Nephron (organoid): Measurements from ENCODE around the gene CD164.

Experiments used
- H3K27ac Mint-ChIP-seq, 3 experiments: 2 replicates each; pipeline ENCODE4 v1.8.0; 2020; ENCODE audit warnings: mixed read lengths in 3 of 3, mild to moderate bottlenecking in 2 of 3, moderate library complexity in 1 of 3
- H3K27me3 Mint-ChIP-seq: 2 replicates; pipeline ENCODE4 v1.8.0; 2021; ENCODE audit warnings: low read depth, mild to moderate bottlenecking, moderate library complexity, mixed read lengths
- H3K36me3 Mint-ChIP-seq: 2 replicates; pipeline ENCODE4 v1.8.0; 2020; ENCODE audit warnings: low read depth, mixed read lengths
- H3K4me1 Mint-ChIP-seq: 2 replicates; pipeline ENCODE4 v1.8.0; 2020; ENCODE audit warnings: mixed read lengths
- H3K4me3 Mint-ChIP-seq, 3 experiments: 2 replicates each; pipeline ENCODE4 v1.8.0; 2020; ENCODE audit warnings: mild to moderate bottlenecking in 3 of 3, mixed read lengths in 3 of 3, moderate library complexity in 2 of 3
- H3K9me3 Mint-ChIP-seq: 2 replicates; pipeline ENCODE4 v1.8.0; 2020; ENCODE audit warnings: mixed read lengths
- CTCF ChIP-seq, 3 experiments: fragments of 200-600 bp; sonication (generic); IDR thresholded peaks; one replicate each; pipeline ENCODE4 v1.5.0; 2021; ENCODE audit warnings: antibody characterized with exemption in 3 of 3; ENCODE audit not compliant: unreplicated experiment in 3 of 3

Gene CD164

GRCh38 chr6:109363753-109364152, 18.5 kb downstream of the CD164 start:
- H3K9me3 Mint-ChIP-seq = peaks cover 32% of the 10 kb centered on the region
- peaks cover 91% of the 10 kb centered on the region for H3K36me3 Mint-ChIP-seq
- H3K27ac Mint-ChIP-seq = no peak overlapping the region
- H3K4me3 Mint-ChIP-seq = no peak overlapping the region
- no peaks in the 10 kb centered on the region for H3K4me1 Mint-ChIP-seq
- H3K27me3 Mint-ChIP-seq = no peaks in the 10 kb centered on the region
- no peak for TF ChIP-seq CTCF (IDR thresholded peaks at IDR 0.05; ENCODE audit: unreplicated experiment in 3 of 3)

- no peak for TF ChIP-seq CTCF (IDR thresholded peaks at IDR 0.05; ENCODE audit: unreplicated experiment in 3 of 3)
- Mint-ChIP-seq H3K27ac (no peak overlapping the region), H3K9me3 (peaks cover 34% of the 10 kb centered on the region), H3K4me1 (no peaks in the 10 kb centered on the region), H3K36me3 (peaks cover 94% of the 10 kb centered on the region), H3K4me3 (no peak overlapping the region), H3K27me3 (no peaks in the 10 kb centered on the region)
Observed at GRCh38 chr6:109362102-109362884, 20.0 kb downstream of the CD164 start.

GRCh38 chr6:109360791-109361190, 21.5 kb downstream of the CD164 start:
- peaks cover 94% of the 10 kb centered on the region for H3K36me3 Mint-ChIP-seq
- H3K9me3 Mint-ChIP-seq = peaks cover 44% of the 10 kb centered on the region
- no peaks in the 10 kb centered on the region for H3K27me3 Mint-ChIP-seq
- TF ChIP-seq CTCF (IDR thresholded peaks at IDR 0.05; ENCODE audit: unreplicated experiment in 3 of 3) = no peak
- no peak overlapping the region for H3K4me3 Mint-ChIP-seq
- H3K4me1 Mint-ChIP-seq = no peaks in the 10 kb centered on the region
- H3K27ac Mint-ChIP-seq = no peak overlapping the region

GRCh38 chr6:109360281-109360680, 22.0 kb downstream of the CD164 start:
- H3K36me3 Mint-ChIP-seq = peaks cover 97% of the 10 kb centered on the region
- H3K4me3 Mint-ChIP-seq = no peak overlapping the region

GRCh38 chr6:109359248-109359647, 23.0 kb downstream of the CD164 start:
- H3K9me3 Mint-ChIP-seq = peaks cover 38% of the 10 kb centered on the region
- no peaks in the 10 kb centered on the region for H3K27me3 Mint-ChIP-seq
- no peak overlapping the region for H3K27ac Mint-ChIP-seq
- H3K36me3 Mint-ChIP-seq = peaks cover 88% of the 10 kb centered on the region
- H3K4me1 Mint-ChIP-seq = no peaks in the 10 kb centered on the region
- no peak for TF ChIP-seq CTCF (IDR thresholded peaks at IDR 0.05; ENCODE audit: unreplicated experiment in 3 of 3)
- H3K4me3 Mint-ChIP-seq = no peak overlapping the region

More at GRCh38 chr6:109360281-109360680, 22.0 kb downstream of the CD164 start:
- Mint-ChIP-seq H3K4me1 (no peaks in the 10 kb centered on the region), H3K27ac (no peak overlapping the region), H3K27me3 (no peaks in the 10 kb centered on the region), H3K9me3 (peaks cover 44% of the 10 kb centered on the region)
- no peak for TF ChIP-seq CTCF (IDR thresholded peaks at IDR 0.05; ENCODE audit: unreplicated experiment in 3 of 3)

GRCh38 chr6:109358204-109358603, 24.1 kb downstream of the CD164 start:
- H3K27ac Mint-ChIP-seq = no peak overlapping the region
- no peak overlapping the region for H3K4me3 Mint-ChIP-seq
- H3K36me3 Mint-ChIP-seq = peaks cover 87% of the 10 kb centered on the region
- no peaks in the 10 kb centered on the region for H3K4me1 Mint-ChIP-seq
- peaks cover 31% of the 10 kb centered on the region for H3K9me3 Mint-ChIP-seq
- no peak for TF ChIP-seq CTCF (IDR thresholded peaks at IDR 0.05; ENCODE audit: unreplicated experiment in 3 of 3)
- H3K27me3 Mint-ChIP-seq = no peaks in the 10 kb centered on the region
